Skeletal muscle satellite cell (primary cell): ENCODE measurements around the gene CTCF.

Experiments used
- H3K27me3 ChIP-seq: 2 replicates; pipeline ENCODE4 v1.7.0; 2013; ENCODE audit warnings: low read length; ENCODE audit not compliant: control insufficient read depth, insufficient read depth
- H3K36me3 ChIP-seq: 2 replicates; pipeline ENCODE4 v1.7.0; 2013; ENCODE audit warnings: mild to moderate bottlenecking, control low read depth, low read length; ENCODE audit not compliant: insufficient read depth
- H3K4me1 ChIP-seq: 2 replicates; pipeline ENCODE4 v1.7.0; 2013; ENCODE audit warnings: low read length; ENCODE audit not compliant: control insufficient read depth, insufficient read depth
- H3K4me2 ChIP-seq: 2 replicates; pipeline ENCODE4 v1.7.0; 2013; ENCODE audit warnings: mild to moderate bottlenecking, low read length
- H3K4me3 ChIP-seq: 2 replicates; pipeline ENCODE4 v1.7.0; 2013; ENCODE audit warnings: low read length
- H3K9ac ChIP-seq: 2 replicates; pipeline ENCODE4 v1.7.0; 2013; ENCODE audit warnings: mild to moderate bottlenecking, low read depth, low read length, moderate library complexity
- H3K9me3 ChIP-seq: replicated peaks from 2 replicates; pipeline ENCODE4 v1.7.0; 2013; ENCODE audit warnings: mild to moderate bottlenecking, control low read depth, low read length

Gene CTCF

DNA sequence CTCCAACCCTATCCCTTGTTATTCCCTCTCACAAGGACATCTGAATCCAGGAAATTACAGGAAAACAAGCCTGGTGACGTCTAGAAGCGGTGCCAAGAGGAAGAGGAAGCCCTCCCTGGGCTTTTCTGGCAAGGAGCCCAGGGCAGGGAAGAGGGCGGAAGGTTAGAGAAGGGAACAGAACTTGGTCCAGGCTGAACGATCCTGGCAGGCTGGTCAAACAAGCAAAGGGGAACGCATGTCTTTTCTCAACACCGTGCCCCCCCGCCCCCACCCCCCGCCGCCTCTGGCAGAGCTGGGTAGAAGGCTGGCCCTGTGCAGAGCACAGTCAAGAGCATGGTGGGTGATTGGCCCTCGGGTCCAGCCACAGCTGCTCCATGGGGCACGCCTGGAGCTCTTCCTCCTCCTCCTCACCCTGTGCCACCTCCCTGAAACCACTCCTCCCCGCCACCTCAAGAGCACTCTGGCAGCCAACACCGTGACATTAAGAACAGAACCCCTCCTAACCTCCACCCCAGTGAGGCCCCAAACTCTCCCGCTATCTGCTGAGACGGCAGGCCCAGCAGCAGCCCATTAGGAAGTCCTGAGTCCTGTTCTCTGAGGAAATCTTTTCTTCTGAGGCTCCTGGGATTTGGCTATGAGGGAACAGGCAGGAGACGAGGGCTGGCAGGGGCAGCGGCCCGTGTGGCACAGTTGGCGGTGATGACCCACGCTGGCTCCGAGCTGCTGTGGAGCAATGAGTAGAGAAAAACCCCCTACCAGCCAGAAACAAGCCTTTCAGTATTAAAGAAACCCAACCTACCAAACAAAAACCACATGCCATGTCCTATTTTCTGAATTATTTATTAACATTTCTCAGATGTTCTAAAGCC is 111.6 kb downstream of the CTCF start:
- H3K36me3 ChIP-seq, result peaks cover 6% of the 10 kb centered on the region
- no peak overlapping the region for H3K4me3 ChIP-seq
- peak overlapping the region; percentile 25 for H3K9ac ChIP-seq
- no peaks in the 10 kb centered on the region for H3K9me3 ChIP-seq
- H3K27me3 ChIP-seq, result no peaks in the 10 kb centered on the region
- peaks cover 15% of the 10 kb centered on the region for H3K4me1 ChIP-seq
- H3K4me2 ChIP-seq, result no peak overlapping the region

DNA sequence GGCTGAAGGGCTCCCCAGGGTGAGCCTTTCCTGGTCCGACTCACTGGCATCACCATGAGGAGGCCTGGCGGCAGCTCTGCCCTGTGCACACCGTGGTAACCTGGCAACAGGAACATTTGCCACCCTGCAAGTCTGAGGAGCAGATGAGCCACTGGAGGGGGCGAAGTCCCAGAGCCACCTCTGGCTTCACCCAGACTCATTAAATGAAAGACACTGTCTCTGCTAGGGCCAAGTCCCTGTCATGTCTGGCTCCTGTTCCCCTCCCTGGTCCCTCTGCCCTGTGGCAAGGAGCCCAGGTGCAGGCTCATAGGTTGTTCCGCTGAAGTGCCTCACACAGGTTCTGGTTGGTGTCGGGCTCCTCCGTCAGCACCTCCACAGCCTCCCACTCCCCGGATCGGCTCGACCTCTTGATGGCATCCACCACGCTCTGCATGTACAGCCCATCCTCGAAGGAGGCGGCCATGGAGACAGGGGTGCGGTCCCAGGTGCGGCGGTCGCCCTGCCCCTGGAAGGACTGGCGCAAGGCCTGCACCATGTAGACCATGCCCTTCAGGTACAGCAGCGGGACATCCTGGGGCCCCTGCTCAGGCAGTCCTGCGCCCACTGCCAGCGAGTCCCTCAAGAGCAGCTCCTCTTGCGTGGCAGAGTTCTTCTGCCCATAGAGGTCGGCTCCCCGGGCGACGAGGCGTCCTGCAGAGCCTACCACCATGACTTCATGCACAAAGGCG is 112.7 kb downstream of the CTCF start:
- Histone ChIP-seq H3K36me3 (peaks cover 6% of the 10 kb centered on the region), H3K9me3 (no peaks in the 10 kb centered on the region), H3K4me1 (peaks cover 15% of the 10 kb centered on the region), H3K27me3 (no peaks in the 10 kb centered on the region), H3K4me2 (no peak overlapping the region), H3K4me3 (no peak overlapping the region), H3K9ac (no peak overlapping the region)

DNA sequence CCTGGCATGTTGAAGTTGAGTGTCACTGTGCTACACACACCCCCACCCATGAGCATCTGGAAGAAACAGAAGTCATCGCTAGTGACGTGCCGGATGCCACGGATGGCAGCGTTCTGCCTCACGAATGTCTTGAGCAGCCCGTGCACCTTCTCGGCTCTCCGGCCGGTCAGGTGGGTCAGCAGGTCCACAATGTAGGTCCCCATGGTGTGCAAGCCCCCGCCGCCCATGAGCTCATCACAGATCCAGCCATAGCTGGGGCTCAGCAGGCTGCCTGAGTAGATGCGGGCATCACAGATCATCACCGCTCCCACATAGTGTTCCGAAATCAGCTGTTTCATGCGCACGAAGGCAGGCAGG is 113.2 kb downstream of the CTCF start:
- H3K36me3 ChIP-seq, result peaks cover 6% of the 10 kb centered on the region
- no peak overlapping the region for H3K9ac ChIP-seq
- H3K9me3 ChIP-seq, result no peaks in the 10 kb centered on the region
- H3K4me2 ChIP-seq, result no peak overlapping the region
- H3K27me3 ChIP-seq, result no peaks in the 10 kb centered on the region
- H3K4me1 ChIP-seq, result peaks cover 15% of the 10 kb centered on the region
- no peak overlapping the region for H3K4me3 ChIP-seq

DNA sequence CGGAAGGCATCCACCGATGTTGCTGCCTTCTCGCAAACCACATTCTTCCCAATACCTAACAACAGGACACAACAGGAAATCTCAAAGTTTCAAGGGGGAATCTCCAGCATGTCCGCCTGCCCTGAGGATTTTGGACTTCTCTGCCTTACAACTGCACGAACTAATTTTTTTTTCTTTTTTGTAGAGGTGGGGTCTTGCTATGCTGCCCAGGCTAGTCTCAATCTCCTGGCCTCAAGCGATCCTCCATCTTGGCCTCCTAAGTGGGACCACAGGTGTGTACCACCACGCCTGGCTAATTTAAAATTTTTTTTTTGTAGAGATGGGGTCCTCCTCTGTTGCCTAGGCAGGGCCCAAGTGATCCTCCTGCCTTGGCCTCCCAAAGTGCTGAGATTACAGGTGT is 113.7 kb downstream of the CTCF start:
- Histone ChIP-seq H3K4me2 (no peak overlapping the region), H3K9me3 (no peaks in the 10 kb centered on the region), H3K27me3 (no peaks in the 10 kb centered on the region), H3K4me1 (peaks cover 15% of the 10 kb centered on the region), H3K4me3 (no peak overlapping the region), H3K9ac (no peak overlapping the region), H3K36me3 (peaks cover 6% of the 10 kb centered on the region)

DNA sequence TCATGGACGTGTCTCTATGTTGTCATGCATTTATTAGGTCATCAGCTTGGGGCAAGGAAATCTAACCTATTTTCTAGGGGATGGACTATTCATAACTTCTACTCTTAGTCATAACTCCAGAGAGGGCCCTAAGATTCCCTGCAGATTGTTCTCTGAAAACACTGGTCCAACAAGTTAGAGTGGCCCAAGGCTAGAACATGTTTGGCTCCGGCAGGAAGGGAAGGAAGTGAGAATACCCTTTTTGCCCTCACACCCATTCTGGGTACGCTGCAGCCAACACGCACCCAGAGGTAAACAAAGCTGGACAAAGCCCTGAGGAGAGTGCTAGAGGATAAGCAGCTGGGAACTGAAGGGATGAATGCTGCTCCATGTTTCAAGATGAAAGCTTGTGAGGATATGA is 114.2 kb downstream of the CTCF start:
- H3K27me3 ChIP-seq, result no peaks in the 10 kb centered on the region
- peaks cover 15% of the 10 kb centered on the region for H3K4me1 ChIP-seq
- no peaks in the 10 kb centered on the region for H3K9me3 ChIP-seq
- no peak overlapping the region for H3K4me3 ChIP-seq
- H3K4me2 ChIP-seq, result no peak overlapping the region
- H3K9ac ChIP-seq, result no peak overlapping the region
- peaks cover 6% of the 10 kb centered on the region for H3K36me3 ChIP-seq

DNA sequence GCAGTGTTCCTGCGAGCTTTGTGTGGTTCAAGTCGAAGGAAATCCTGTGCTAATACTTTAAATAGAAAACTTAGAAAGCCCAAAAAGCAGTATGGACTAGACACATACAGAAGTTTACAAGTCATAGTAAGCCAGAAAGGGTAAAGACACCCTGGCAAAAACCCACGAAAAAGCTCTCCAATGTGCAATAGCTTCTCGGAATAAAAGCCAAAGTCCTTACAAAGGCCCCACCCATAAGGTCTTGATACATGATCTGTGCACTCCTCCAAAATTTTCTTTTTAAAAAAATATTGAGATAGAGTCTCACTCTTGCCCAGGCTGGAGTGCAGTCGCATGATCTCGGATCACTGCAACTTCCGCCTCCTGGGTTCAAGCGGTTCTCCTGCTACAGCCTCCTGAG is 114.6 kb downstream of the CTCF start:
- Histone ChIP-seq H3K4me3 (no peak overlapping the region), H3K36me3 (peaks cover 6% of the 10 kb centered on the region), H3K4me2 (no peak overlapping the region), H3K9me3 (no peaks in the 10 kb centered on the region), H3K27me3 (no peaks in the 10 kb centered on the region), H3K4me1 (peaks cover 15% of the 10 kb centered on the region), H3K9ac (no peak overlapping the region)

DNA sequence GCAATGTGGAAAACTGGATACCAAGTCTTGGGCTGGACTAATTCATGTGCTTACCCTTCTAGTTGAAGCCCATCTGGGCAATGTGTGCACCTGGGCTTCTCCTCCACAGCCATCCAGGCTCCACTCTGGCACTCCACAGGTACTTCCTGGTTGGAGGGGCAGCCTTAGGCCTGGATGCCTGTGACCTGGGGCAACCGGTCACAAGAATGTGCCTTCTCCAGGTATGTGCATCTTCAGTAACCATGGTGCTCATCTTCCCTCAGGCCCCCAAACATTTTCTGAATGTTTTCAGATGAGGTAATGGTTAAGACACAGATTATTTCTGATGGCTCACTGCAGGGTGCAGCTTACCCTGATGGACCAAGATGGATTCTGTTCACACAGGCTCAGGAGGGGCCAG is 115.4 kb downstream of the CTCF start:
- Histone ChIP-seq H3K4me2 (no peak overlapping the region), H3K9me3 (no peaks in the 10 kb centered on the region), H3K9ac (no peak overlapping the region), H3K36me3 (peaks cover 8% of the 10 kb centered on the region), H3K4me1 (peaks cover 15% of the 10 kb centered on the region), H3K27me3 (no peaks in the 10 kb centered on the region), H3K4me3 (no peak overlapping the region)

DNA sequence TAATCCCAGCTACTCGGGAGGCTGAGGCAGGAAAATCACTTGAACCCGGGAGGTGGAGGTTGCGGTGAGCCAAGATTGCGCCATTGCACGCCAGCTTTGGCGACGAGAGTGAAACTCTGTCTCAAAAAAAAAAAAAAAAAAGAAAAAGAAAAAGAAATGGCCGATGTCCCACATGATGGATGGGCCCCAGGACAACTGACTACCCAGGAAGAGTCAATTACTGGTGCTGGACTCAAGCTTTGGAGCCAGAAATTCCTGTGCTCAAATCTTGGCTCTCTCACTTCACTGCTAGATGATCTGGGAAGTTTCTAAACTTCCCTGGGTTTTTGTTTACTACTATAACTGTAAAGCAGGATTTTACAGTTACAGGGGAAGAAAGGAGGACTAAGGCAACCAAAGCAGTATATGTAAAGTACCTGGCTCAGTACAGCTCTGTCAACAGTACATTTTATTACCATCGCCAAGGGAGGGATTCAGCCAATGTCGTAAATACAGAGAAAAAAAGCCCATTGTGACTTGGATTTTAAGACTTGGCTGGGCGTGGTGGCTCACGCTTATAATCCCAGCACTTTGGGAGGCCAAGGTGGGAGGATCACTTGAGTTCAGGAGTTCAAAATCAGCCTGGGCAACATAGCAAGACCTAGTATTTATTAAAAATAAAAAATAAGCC is 116.2 kb downstream of the CTCF start:
- Histone ChIP-seq H3K4me3 (no peak overlapping the region), H3K4me1 (peaks cover 7% of the 10 kb centered on the region), H3K9ac (no peak overlapping the region), H3K36me3 (peaks cover 14% of the 10 kb centered on the region), H3K4me2 (no peak overlapping the region), H3K27me3 (no peaks in the 10 kb centered on the region), H3K9me3 (no peaks in the 10 kb centered on the region)

DNA sequence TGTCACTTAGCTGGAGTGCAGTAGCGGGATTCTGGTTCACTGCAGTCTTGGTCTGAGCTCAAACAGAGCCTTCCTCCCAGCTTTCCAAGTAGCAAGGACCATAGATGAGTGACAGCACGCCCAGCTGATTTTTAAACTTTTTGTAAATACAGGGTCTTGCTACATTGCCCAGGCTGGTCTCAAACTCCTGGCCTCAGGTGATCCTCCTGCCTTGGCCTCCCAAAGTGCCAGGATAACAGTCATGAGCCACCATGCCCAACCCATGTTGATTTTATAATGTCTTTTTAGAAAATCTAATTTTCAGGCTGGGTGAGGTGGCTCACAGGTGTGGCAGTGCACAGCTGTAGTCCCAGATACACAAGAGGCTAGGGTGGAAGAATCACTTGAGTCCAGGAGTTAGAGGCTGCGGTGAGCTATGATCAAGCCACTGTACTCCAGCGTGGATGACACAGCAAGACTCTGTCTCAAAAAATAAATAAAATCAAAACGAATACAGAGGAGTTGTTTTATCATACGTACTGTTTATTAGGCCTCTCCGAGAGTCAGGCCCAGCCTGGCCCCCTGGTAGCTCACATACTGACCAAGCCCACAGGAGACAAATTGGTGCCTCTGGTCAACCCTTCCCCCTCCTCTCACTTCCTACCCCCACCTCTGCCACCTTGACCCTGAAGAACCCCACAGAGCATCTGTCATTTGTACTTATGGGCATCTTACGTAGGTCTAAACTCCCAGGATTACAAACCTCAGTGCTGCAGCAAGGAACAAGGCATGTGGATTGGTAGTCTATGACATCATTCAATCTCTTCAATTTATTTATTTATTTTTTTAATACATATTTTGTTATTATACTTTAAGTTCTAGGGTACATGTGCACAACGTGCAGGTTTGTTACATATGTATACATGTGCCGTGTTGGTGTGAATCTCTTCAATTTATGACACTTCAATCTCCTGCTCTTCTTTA is 117.9 kb downstream of the CTCF start:
- peaks cover 21% of the 10 kb centered on the region for H3K36me3 ChIP-seq
- no peaks in the 10 kb centered on the region for H3K4me1 ChIP-seq
- no peak overlapping the region for H3K9ac ChIP-seq
- H3K4me3 ChIP-seq, result no peak overlapping the region
- H3K9me3 ChIP-seq, result no peaks in the 10 kb centered on the region
- no peaks in the 10 kb centered on the region for H3K27me3 ChIP-seq
- no peak overlapping the region for H3K4me2 ChIP-seq

DNA sequence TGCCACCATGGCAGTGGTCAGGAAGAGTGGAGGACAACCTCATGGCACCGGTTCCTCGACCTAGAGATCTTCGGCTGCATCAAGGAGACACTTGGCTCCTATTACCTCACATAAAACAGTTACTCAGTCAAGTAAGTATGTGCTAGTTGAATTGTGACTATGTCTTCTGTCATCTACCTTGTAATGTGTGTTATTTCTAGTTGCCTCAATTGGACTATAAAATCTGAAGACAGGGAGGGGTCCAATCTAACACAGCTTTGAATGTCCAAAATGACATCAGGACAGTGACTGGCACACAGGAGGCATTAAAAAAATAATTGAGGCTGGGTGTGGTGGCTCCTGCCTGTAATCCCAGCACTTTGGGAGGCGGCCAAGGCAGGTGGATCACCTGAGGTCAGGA is 121.4 kb downstream of the CTCF start:
- H3K36me3 ChIP-seq, result peaks cover 21% of the 10 kb centered on the region
- no peak overlapping the region for H3K9ac ChIP-seq
- no peak overlapping the region for H3K4me3 ChIP-seq
- no peak overlapping the region for H3K4me2 ChIP-seq
- H3K4me1 ChIP-seq, result no peaks in the 10 kb centered on the region
- H3K9me3 ChIP-seq, result no peaks in the 10 kb centered on the region
- H3K27me3 ChIP-seq, result no peaks in the 10 kb centered on the region
